Measurements from ENCODE around the gene EXOC4. TPM values are rescaled to one million over a fixed set of nuclear protein-coding genes. Genes with fewer than 3 reads are reported as not detected.

Gene EXOC4
- total and polyA plus RNA-seq, 2 donors (not counting 3 experiments of a cell fraction or from before 2014, with no cell fraction given) = 20.3 to 73.1 TPM

GRCh38 chr7:133563251-133563650, 310.4 kb downstream of the EXOC4 start:
- DNase-seq (ENCODE audit: low read depth, low spot score) = no peak
- Histone ChIP-seq H3K36me3 (ENCODE audit: control insufficient read depth in 2 of 2, extremely low read depth in 1 of 2, insufficient read depth in 2 of 2, low read length in 2 of 2) (no peaks in the 10 kb centered on the region), H3K79me2 (ENCODE audit: control insufficient read depth, insufficient read depth, low read length) (no peaks in the 10 kb centered on the region), H3K27me3 (ENCODE audit: control insufficient read depth in 2 of 2, insufficient read depth in 2 of 2, low read length in 2 of 2) (no peaks in the 10 kb centered on the region), H3K27ac (ENCODE audit: insufficient read depth, low read depth, low read length) (no peak overlapping the region), H3K4me1 (ENCODE audit: control insufficient read depth, extremely low read depth, insufficient read depth, low read length) (no peaks in the 10 kb centered on the region), H3K4me3 (replicated peaks in 1 of 3; ENCODE audit: insufficient read depth in 1 of 3, low read depth in 1 of 3, low read length in 3 of 3) (no peak overlapping the region), H3K9me3 (replicated peaks; ENCODE audit: control insufficient read depth, insufficient read depth, low read length) (no peaks in the 10 kb centered on the region), H4K20me1 (replicated peaks; ENCODE audit: control insufficient read depth, extremely low read depth, insufficient read depth, low read length) (no peaks in the 10 kb centered on the region), H3K9me1 (replicated peaks; ENCODE audit: control insufficient read depth, extremely low read depth, insufficient read depth, low read length) (no peaks in the 10 kb centered on the region), H3K9ac (replicated peaks; ENCODE audit: extremely low read depth, insufficient read depth, low read length) (no peak overlapping the region), H3K4me2 (ENCODE audit: insufficient read depth, low read length) (no peak overlapping the region), H2AFZ (ENCODE audit: low read depth, low read length) (no peak overlapping the region)
- CTCF ChIA-PET = interaction anchor here (1.3 to 1.8 kb wide), 2 partner anchors 8 to 15 kb away, joined by 4 to 5 read pairs; no protein-coding TSS in a partner anchor
- dilution Hi-C loops (cut with MboI; ENCODE audit: extremely low pct_ligation_motif_present, low sequenced_read_pairs) (no loop called here), intact Hi-C loops (cut with micrococcal nuclease) (loop anchor here (5.0 kb wide), 2 partner anchors 289 to 429 kb away; no protein-coding TSS in a partner anchor)
- FAIRE-seq = no peak
- TF ChIP-seq FOS (IDR thresholded peaks at IDR 0.05; ENCODE audit: borderline replicate concordance, insufficient read depth, low read length) (no peak), JUN (IDR thresholded peaks at IDR 0.05; ENCODE audit: borderline replicate concordance, insufficient read depth, insufficient read length, low read depth) (no peak), MYC (IDR thresholded peaks at IDR 0.05; ENCODE audit: low read depth, low read length) (no peak), POLR2AphosphoS5 (IDR thresholded peaks at IDR 0.05; ENCODE audit: insufficient read depth, low read depth, low read length) (no peak), EZH2 (IDR thresholded peaks at IDR 0.05; ENCODE audit: borderline replicate concordance, low read depth, low read length, severe bottlenecking) (no peak), GATA2 (IDR thresholded peaks at IDR 0.05; ENCODE audit: insufficient read depth, insufficient read length, low read depth, low read length) (no peak), POLR2A (IDR thresholded peaks at IDR 0.05; ENCODE audit: low read depth, low read length) (no peak), CTCF (IDR thresholded peaks at IDR 0.05; ENCODE audit: extremely low read depth in 1 of 2, insufficient read depth in 1 of 2, low read depth in 1 of 2, low read length in 2 of 2) (no peak), MAX (IDR thresholded peaks at IDR 0.05; ENCODE audit: insufficient read depth, insufficient read length) (no peak)
- POLR2A ChIA-PET = no interaction called here
- BruUV-seq (replicated peaks) = no TSS peak
